Activated CD8-positive, alpha-beta memory T cell treated with anti-CD3 and anti-CD28 coated beads, Interleukin-2, amount 10 ng/mL, durations not matched to agents 7 days and 5 days (primary cell): Measurements from ENCODE around the gene MGAT4C. TPM values are rescaled to one million over a fixed set of nuclear protein-coding genes. Genes with fewer than 3 reads are reported as not detected.

ENCODE experiments used
- ATAC-seq: fragments of 150-1000 bp; cut with Tn5 transposase; one replicate; pipeline ENCODE4 v1.10.0; 2021; ENCODE audit warnings: moderate library complexity
- CTCF ChIA-PET: fragments of 350-600 bp; sonication (Branson Sonifier 250); formaldehyde crosslinking; loops from one replicate; lab custom pipeline; 2021; ENCODE audit warnings: antibody characterized with exemption; lab: Charles Lee
- DNase-seq: peaks from one replicate; pipeline ENCODE4 v3.0.0-alpha.2; 2020
- H3K27ac Mint-ChIP-seq: one replicate; pipeline ENCODE4 v1.8.0; 2021; ENCODE audit warnings: mild to moderate bottlenecking, mixed read lengths
- H3K27me3 Mint-ChIP-seq: one replicate; pipeline ENCODE4 v1.8.0; 2021; ENCODE audit warnings: mixed read lengths
- H3K36me3 Mint-ChIP-seq: one replicate; pipeline ENCODE4 v1.8.0; 2021; ENCODE audit warnings: mild to moderate bottlenecking, mixed read lengths
- H3K4me1 Mint-ChIP-seq: one replicate; pipeline ENCODE4 v1.8.0; 2021; ENCODE audit warnings: mixed read lengths
- H3K4me3 Mint-ChIP-seq: one replicate; pipeline ENCODE4 v1.8.0; 2021; ENCODE audit warnings: mild to moderate bottlenecking, moderate library complexity, mixed read lengths
- H3K9me3 Mint-ChIP-seq: one replicate; pipeline ENCODE4 v1.8.0; 2022; ENCODE audit warnings: low read depth, mixed read lengths
- total RNA-seq, 2 experiments: library from RNA; stranded (reverse); gene quantifications; one replicate each; pipeline ENCODE4 v1.2.3, GENCODE V29; 2021

The MGAT4C gene
- total RNA-seq, 2 experiments from 2014 or later = not detected

DNA sequence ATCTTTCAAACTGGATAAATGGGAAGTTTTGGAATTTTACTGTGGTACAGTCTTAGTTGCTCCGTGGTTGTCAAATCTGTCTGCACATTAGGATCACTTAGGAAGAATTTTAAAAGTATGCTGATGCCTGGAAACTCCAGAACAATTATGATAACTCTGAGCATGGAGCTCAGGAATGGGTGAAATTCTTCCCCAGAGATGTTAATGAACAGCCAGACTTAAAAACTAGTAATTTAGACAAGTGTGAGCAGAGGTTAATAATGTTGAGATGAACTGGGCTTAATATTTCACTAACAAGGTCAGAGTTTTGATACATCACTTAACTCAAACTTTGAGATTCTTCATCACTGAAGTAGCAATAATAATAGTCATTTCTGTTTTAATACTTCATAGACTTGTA is 287.6 kb downstream of the MGAT4C start:
- ATAC-seq = no peak
- H3K4me3 Mint-ChIP-seq = no peak overlapping the region

GRCh38 chr12:85963326-85963725 is 292.9 kb downstream of the MGAT4C start:
- Mint-ChIP-seq H3K36me3 (no peaks in the 10 kb centered on the region), H3K4me1 (no peaks in the 10 kb centered on the region), H3K9me3 (no peaks in the 10 kb centered on the region), H3K27me3 (no peaks in the 10 kb centered on the region), H3K27ac (no peak overlapping the region), H3K4me3 (no peak overlapping the region)
- no peak for DNase-seq
- CTCF ChIA-PET = no interaction called here
- no peak for ATAC-seq

More for the DNA sequence above, 287.6 kb downstream of the MGAT4C start:
- DNase-seq = no peak
- H3K4me1 Mint-ChIP-seq = no peaks in the 10 kb centered on the region
- H3K27me3 Mint-ChIP-seq = no peaks in the 10 kb centered on the region
- no peaks in the 10 kb centered on the region for H3K36me3 Mint-ChIP-seq
- no peak overlapping the region for H3K27ac Mint-ChIP-seq
- no peaks in the 10 kb centered on the region for H3K9me3 Mint-ChIP-seq
- CTCF ChIA-PET = no interaction called here

DNA sequence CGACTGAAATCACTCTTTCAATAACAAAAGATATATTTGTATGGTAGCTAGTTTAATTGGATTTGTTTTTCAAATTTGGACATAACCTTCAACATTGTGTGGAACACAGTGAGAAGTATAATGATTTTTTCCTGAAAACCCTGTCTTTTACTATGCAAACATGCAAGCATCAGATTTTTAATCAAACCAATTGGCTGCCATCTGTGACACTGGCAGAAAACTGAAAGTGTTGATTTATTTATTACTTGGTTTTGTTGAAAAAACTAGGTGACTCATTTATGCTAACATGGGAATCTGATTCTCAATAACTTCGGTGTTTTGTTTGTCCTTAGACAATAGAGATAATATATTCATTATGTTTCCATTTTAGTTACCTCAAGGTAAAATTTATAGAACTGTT is 300.1 kb downstream of the MGAT4C start:
- Mint-ChIP-seq H3K27ac (no peak overlapping the region), H3K4me1 (no peaks in the 10 kb centered on the region), H3K4me3 (no peak overlapping the region), H3K9me3 (no peaks in the 10 kb centered on the region), H3K36me3 (no peaks in the 10 kb centered on the region), H3K27me3 (no peaks in the 10 kb centered on the region)
- ATAC-seq (no peak), DNase-seq (no peak)
- CTCF ChIA-PET = no interaction called here

GRCh38 chr12:85955127-85955526 is 301.1 kb downstream of the MGAT4C start:
- ATAC-seq (no peak), DNase-seq (no peak)
- CTCF ChIA-PET = no interaction called here
- Mint-ChIP-seq H3K9me3 (no peaks in the 10 kb centered on the region), H3K36me3 (no peaks in the 10 kb centered on the region), H3K4me1 (no peaks in the 10 kb centered on the region), H3K27ac (no peak overlapping the region), H3K27me3 (no peaks in the 10 kb centered on the region), H3K4me3 (no peak overlapping the region)

DNA sequence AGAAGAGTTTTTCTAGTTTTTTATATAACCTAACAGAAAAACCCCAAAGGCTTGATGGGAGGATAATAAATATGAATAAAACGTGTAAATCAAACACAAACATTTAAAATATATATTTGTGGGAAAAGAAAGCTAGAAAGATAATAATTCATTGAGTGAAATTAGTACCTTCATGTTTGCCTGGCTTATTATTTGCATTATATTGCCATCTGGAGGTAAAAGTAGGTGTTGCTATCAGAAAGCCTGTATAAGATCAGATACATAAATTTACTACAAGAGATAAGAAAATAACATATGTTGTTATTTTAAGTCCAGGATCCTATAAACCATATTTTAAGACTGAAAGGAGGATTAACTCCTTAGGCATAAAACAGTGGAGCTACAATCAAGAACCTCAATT is 304.4 kb downstream of the MGAT4C start:
- no peaks in the 10 kb centered on the region for H3K9me3 Mint-ChIP-seq
- no peaks in the 10 kb centered on the region for H3K36me3 Mint-ChIP-seq
- no peaks in the 10 kb centered on the region for H3K4me1 Mint-ChIP-seq
- CTCF ChIA-PET = no interaction called here
- no peak overlapping the region for H3K4me3 Mint-ChIP-seq
- DNase-seq (no peak), ATAC-seq (no peak)
- no peak overlapping the region for H3K27ac Mint-ChIP-seq
- no peaks in the 10 kb centered on the region for H3K27me3 Mint-ChIP-seq

- DNase-seq = no peak
- ATAC-seq = no peak
- CTCF ChIA-PET = no interaction called here
- Mint-ChIP-seq H3K27me3 (no peaks in the 10 kb centered on the region), H3K9me3 (no peaks in the 10 kb centered on the region), H3K4me3 (no peak overlapping the region), H3K27ac (no peak overlapping the region), H3K36me3 (no peaks in the 10 kb centered on the region), H3K4me1 (no peaks in the 10 kb centered on the region)
Measured at GRCh38 chr12:85949253-85949652, 306.9 kb downstream of the MGAT4C start.

GRCh38 chr12:85948340-85948739 is 307.9 kb downstream of the MGAT4C start:
- no peak overlapping the region for H3K27ac Mint-ChIP-seq
- ATAC-seq (no peak), DNase-seq (no peak)
- CTCF ChIA-PET = no interaction called here
- no peaks in the 10 kb centered on the region for H3K27me3 Mint-ChIP-seq
- no peak overlapping the region for H3K4me3 Mint-ChIP-seq
- H3K36me3 Mint-ChIP-seq = no peaks in the 10 kb centered on the region
- no peaks in the 10 kb centered on the region for H3K9me3 Mint-ChIP-seq
- H3K4me1 Mint-ChIP-seq = no peaks in the 10 kb centered on the region

DNA sequence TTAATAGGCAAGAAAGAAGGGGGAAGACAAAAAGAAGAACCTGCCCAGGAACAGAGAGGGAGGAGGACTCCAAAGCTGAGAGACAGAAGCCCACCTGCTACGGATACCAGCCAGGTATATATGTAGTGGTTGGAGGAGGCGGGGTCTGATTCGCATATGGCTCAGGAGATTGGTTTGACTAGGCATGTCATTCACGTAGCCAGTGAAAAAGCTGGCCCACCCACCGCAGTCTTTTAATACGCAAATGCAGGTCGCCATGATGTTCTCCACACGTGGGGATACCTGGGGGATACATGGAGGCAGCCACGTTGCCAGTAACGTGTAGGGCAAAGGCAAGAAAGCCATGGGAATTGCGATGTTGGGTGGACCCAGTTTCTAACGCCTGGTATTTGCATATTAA is 308.9 kb downstream of the MGAT4C start:
- H3K36me3 Mint-ChIP-seq = no peaks in the 10 kb centered on the region
- no peaks in the 10 kb centered on the region for H3K9me3 Mint-ChIP-seq
- no peak overlapping the region for H3K27ac Mint-ChIP-seq
- H3K27me3 Mint-ChIP-seq = no peaks in the 10 kb centered on the region
- no peaks in the 10 kb centered on the region for H3K4me1 Mint-ChIP-seq
- ATAC-seq (no peak), DNase-seq (no peak)
- no peak overlapping the region for H3K4me3 Mint-ChIP-seq
- CTCF ChIA-PET = no interaction called here

- H3K36me3 Mint-ChIP-seq = no peaks in the 10 kb centered on the region
- DNase-seq = no peak
- no peaks in the 10 kb centered on the region for H3K9me3 Mint-ChIP-seq
- H3K27me3 Mint-ChIP-seq = no peaks in the 10 kb centered on the region
- no peak for ATAC-seq
- CTCF ChIA-PET = no interaction called here
- no peak overlapping the region for H3K4me3 Mint-ChIP-seq
- H3K4me1 Mint-ChIP-seq = no peaks in the 10 kb centered on the region
- H3K27ac Mint-ChIP-seq = no peak overlapping the region
Measured at GRCh38 chr12:85946375-85946774, 309.8 kb downstream of the MGAT4C start.

DNA sequence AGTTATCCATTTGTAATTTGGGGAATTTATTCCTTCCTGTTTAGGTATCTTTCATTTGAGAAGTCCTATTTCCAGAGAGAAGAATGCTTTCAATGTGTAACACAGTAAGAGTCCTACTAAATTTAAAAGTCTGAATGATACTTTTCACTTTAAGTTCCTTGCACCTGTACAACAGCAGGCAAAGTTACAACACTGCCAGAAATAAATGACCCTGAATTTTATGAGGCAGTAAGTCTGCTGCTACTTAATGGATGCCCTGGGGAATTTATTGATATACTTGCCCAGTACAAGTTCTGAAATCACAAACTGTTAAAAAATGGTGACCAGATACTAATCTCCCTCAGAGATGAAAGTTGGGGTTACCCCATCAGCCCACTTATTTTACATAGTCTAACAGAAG is 329.0 kb downstream of the MGAT4C start:
- Mint-ChIP-seq H3K27me3 (no peaks in the 10 kb centered on the region), H3K4me3 (no peak overlapping the region), H3K4me1 (no peaks in the 10 kb centered on the region), H3K27ac (no peak overlapping the region), H3K36me3 (no peaks in the 10 kb centered on the region), H3K9me3 (no peaks in the 10 kb centered on the region)
- ATAC-seq (no peak), DNase-seq (no peak)
- CTCF ChIA-PET = no interaction called here

DNA sequence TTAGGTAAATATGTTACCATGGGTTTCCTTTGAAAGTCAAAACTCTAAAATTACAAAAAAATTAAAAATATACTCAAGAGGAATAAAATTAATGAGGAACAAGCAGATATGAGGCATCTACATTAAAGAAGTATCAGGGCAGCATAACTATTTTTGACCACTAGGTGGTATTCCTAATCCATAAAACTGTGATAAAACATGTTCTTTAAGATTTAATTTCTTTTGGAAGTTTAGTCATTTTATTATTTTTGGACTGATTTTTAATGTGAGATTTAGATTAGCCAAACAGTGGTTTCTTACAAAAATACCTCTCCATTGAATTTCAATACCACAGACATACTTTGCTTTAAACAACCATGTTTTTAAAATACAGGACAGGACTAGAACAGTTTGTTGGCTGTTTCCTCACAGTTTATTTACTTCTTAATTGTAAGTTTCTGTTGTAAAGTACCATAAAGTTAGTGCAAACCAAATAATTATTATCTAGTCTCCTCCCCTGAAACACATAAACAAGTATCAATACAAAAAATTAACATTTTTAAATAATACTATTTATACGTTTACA is 332.3 kb downstream of the MGAT4C start:
- ATAC-seq (no peak), DNase-seq (no peak)
- Mint-ChIP-seq H3K27ac (no peak overlapping the region), H3K4me3 (no peak overlapping the region), H3K27me3 (no peaks in the 10 kb centered on the region), H3K9me3 (no peaks in the 10 kb centered on the region), H3K36me3 (no peaks in the 10 kb centered on the region), H3K4me1 (no peaks in the 10 kb centered on the region)
- CTCF ChIA-PET = no interaction called here

- DNase-seq (no peak), ATAC-seq (no peak)
- Mint-ChIP-seq H3K36me3 (no peaks in the 10 kb centered on the region), H3K4me1 (no peaks in the 10 kb centered on the region), H3K27ac (no peak overlapping the region), H3K4me3 (no peak overlapping the region), H3K27me3 (no peaks in the 10 kb centered on the region), H3K9me3 (no peaks in the 10 kb centered on the region)
- CTCF ChIA-PET = interaction anchor here (1.2 kb wide), 1 partner anchor 53 kb away, joined by 3 read pairs; no protein-coding TSS in a partner anchor
Measured at GRCh38 chr12:85920324-85920947, 335.8 kb downstream of the MGAT4C start.
